HepG2 (cell line): ENCODE data around the gene GPATCH3. TPM values are rescaled to one million over a fixed set of nuclear protein-coding genes. Genes with fewer than 3 reads are reported as not detected.

ENCODE experiments used
- ATAC-seq: fragments of 200-7000 bp; cut with Tn5 transposase; 3 replicates; pipeline ENCODE4 v1.9.1; 2020; ENCODE audit warnings: mild to moderate bottlenecking, moderate library complexity
- BruUV-seq: library from RNA; stranded (reverse); fragments of 400-500 nt; replicated peaks from 2 replicates; lab custom pipeline; 2021; lab: Mats Ljungman, UMichigan
- CTCF ChIA-PET: fragments of 300-600 bp; formaldehyde crosslinking; extraction: SDS; loops from one replicate; lab custom pipeline; 2021; ENCODE audit warnings: low total read pairs, inconsistent platforms, low intra/inter-chr PET ratio; lab: Yijun Ruan, JAX
- POLR2A ChIA-PET: fragments of 350-600 bp; sonication (Branson Sonifier 250); formaldehyde crosslinking; loops from one replicate; lab custom pipeline; 2020; ENCODE audit warnings: antibody characterized with exemption, inconsistent platforms; lab: Yijun Ruan, JAX
- DNase-seq: peaks from one replicate; pipeline ENCODE4 v3.0.0-alpha.2; 2015; ENCODE audit warnings: low spot score
- FAIRE-seq: peaks from 3 replicates; lab custom pipeline; 2011; peaks lifted over from hg19 to GRCh38; lab: Jason Lieb, UNC
- H2AFZ ChIP-seq: one replicate; pipeline ENCODE4 v1.6.1; 2011; ENCODE audit warnings: low read length, inconsistent platforms
- H3K27ac ChIP-seq: fragments of 300-600 bp; 3 replicates; pipeline ENCODE4 v1.8.0; 2011; ENCODE audit warnings: mixed run types, mild to moderate bottlenecking, mixed read lengths, low read length, inconsistent platforms; ENCODE audit not compliant: insufficient read depth; ENCODE audit errors: extremely low read length
- H3K27me3 ChIP-seq, 2 experiments: fragments of 200-600 bp in 1 of 2; 2 replicates in 1 of 2; 3 replicates in 1 of 2; pipeline versions ENCODE4 v1.6.0 to v1.8.0; 2011; ENCODE audit warnings: low read length in 2 of 2, mild to moderate bottlenecking in 2 of 2, moderate library complexity in 2 of 2, inconsistent platforms in 1 of 2; ENCODE audit not compliant: insufficient read depth in 2 of 2, control insufficient read depth in 1 of 2
- H3K36me3 ChIP-seq, 2 experiments: fragments of 200-600 bp in 1 of 2; replicated peaks in 1 of 2; 2 replicates in 1 of 2; 3 replicates in 1 of 2; pipeline versions ENCODE4 v1.5.1 to v1.8.0; 2011; ENCODE audit warnings: low read length in 2 of 2, inconsistent platforms in 1 of 2; ENCODE audit not compliant: insufficient read depth in 2 of 2, control insufficient read depth in 1 of 2
- H3K4me1 ChIP-seq: 2 replicates; pipeline ENCODE4 v1.5.1; 2012; ENCODE audit warnings: low read length, inconsistent platforms; ENCODE audit not compliant: insufficient read depth
- H3K4me2 ChIP-seq: 2 replicates; pipeline ENCODE4 v1.6.0; 2011; ENCODE audit warnings: low read depth, low read length, inconsistent platforms
- H3K4me3 ChIP-seq, 3 experiments: fragments of 200-600 bp in 1 of 3; sonication (generic), shearing (Covaris generic) in 1 of 3; replicated peaks in 1 of 3; 2 replicates each; pipeline ENCODE4 v1.5.1; 2011 to 2016; ENCODE audit warnings: low read length in 3 of 3, inconsistent platforms in 2 of 3, low read depth in 2 of 3, mild to moderate bottlenecking in 2 of 3, control low read depth in 1 of 3, mixed read lengths in 1 of 3; ENCODE audit not compliant: insufficient read depth in 1 of 3
- H3K79me2 ChIP-seq: one replicate; pipeline ENCODE4 v1.6.1; 2011; ENCODE audit warnings: low read length, inconsistent platforms; ENCODE audit not compliant: insufficient read depth
- H3K9ac ChIP-seq: 2 replicates; pipeline ENCODE4 v1.6.0; 2011; ENCODE audit warnings: mild to moderate bottlenecking, low read depth, low read length, inconsistent platforms; ENCODE audit not compliant: insufficient read depth
- H3K9me3 ChIP-seq: 2 replicates; pipeline ENCODE4 v1.5.1; 2012; ENCODE audit warnings: mild to moderate bottlenecking, low read length
- H4K20me1 ChIP-seq: 2 replicates; pipeline ENCODE4 v1.6.0; 2011; ENCODE audit warnings: inconsistent platforms, mild to moderate bottlenecking, low read length, moderate library complexity; ENCODE audit not compliant: insufficient read depth
- BCLAF1 ChIP-seq: fragments of 450-650 bp; IDR thresholded peaks from 2 replicates; pipeline ENCODE4 v1.6.1; 2017; ENCODE audit warnings: mild to moderate bottlenecking
- CHD4 ChIP-seq: fragments of 200-600 bp; sonication (generic); IDR thresholded peaks from 2 replicates; pipeline ENCODE4 v1.7.0; 2017; ENCODE audit warnings: mild to moderate bottlenecking, low read length, borderline replicate concordance
- FOXO1 ChIP-seq: sonication (generic); formaldehyde crosslinking; IDR thresholded peaks from 2 replicates; pipeline ENCODE4 v1.4.0; 2020; ENCODE audit warnings: missing genetic modification reagents
- THAP8 ChIP-seq: sonication (generic); formaldehyde crosslinking; IDR thresholded peaks from 2 replicates; pipeline ENCODE4 v1.5.1; 2020; ENCODE audit warnings: missing genetic modification reagents, mild to moderate bottlenecking, borderline replicate concordance
- USF2 ChIP-seq, 2 experiments: sonication (generic) in 1 of 2; formaldehyde crosslinking in 1 of 2; IDR thresholded peaks; 2 replicates each; pipeline versions ENCODE4 v1.5.1 to v1.6.1; 2011 to 2020; ENCODE audit warnings: borderline replicate concordance in 1 of 2, low read depth in 1 of 2, low read length in 1 of 2, mild to moderate bottlenecking in 1 of 2, missing genetic modification reagents in 1 of 2, moderate library complexity in 1 of 2
- ZBTB3 ChIP-seq: sonication (generic); formaldehyde crosslinking; IDR thresholded peaks from 2 replicates; pipeline ENCODE4 v1.4.0; 2020; ENCODE audit warnings: low read depth, mild to moderate bottlenecking, moderate library complexity, missing genetic modification reagents, borderline replicate concordance
- ZFP91 ChIP-seq: sonication (generic); formaldehyde crosslinking; IDR thresholded peaks from 2 replicates; pipeline ENCODE4 v1.9.0; 2022; ENCODE audit warnings: missing genetic modification reagents, mild to moderate bottlenecking, borderline replicate concordance
- ZNF234 ChIP-seq: sonication (generic); formaldehyde crosslinking; conservative IDR thresholded peaks from 2 replicates; pipeline ENCODE4 v1.5.1; 2020; ENCODE audit warnings: mild to moderate bottlenecking, missing genetic modification reagents
- ZNF510 ChIP-seq: sonication (generic); formaldehyde crosslinking; IDR thresholded peaks from 2 replicates; pipeline ENCODE4 v1.4.0; 2020; ENCODE audit warnings: low read depth, mild to moderate bottlenecking, missing genetic modification reagents
- ZNF598 ChIP-seq: sonication (generic); formaldehyde crosslinking; IDR thresholded peaks from 2 replicates; pipeline ENCODE4 v1.5.1; 2020; ENCODE audit warnings: mild to moderate bottlenecking, missing genetic modification reagents, borderline replicate concordance
- WGBS: methylation state at CpG from one replicate; pipeline ENCODE4 v1.1.6; 2017; ENCODE audit warnings: low lambda C conversion rate; 5-methylcytosine and 5-hydroxymethylcytosine counted together
- in situ Hi-C: cut with HindIII; loops from 2 replicates; pipeline ENCODE4 v1.10.0; 2017; ENCODE audit warnings: low pct_unique_long_range_greater_than_20kb; ENCODE audit not compliant: extremely low pct_ligation_motif_present
- intact Hi-C: fragments of 100-400 bp; cut with micrococcal nuclease; formaldehyde crosslinking; loops from one replicate; pipeline ENCODE4 v1.10.0; 2022; ENCODE audit not compliant: unreplicated experiment
- polyA plus RNA-seq, 8 experiments: library from polyadenylated mRNA; depleted of rRNA in 3 of 8; stranded (reverse) in 7 of 8; unstranded in 1 of 8; fragments of >200 nt; fragmentation: Illumina TruSeq in 4 of 8; extraction: Trizol in 4 of 8; gene quantifications; 2 replicates each; pipeline versions ENCODE4 v1.2.1 to v1.2.3, GENCODE V29; 2011 to 2016; ENCODE audit warnings: low read depth in 4 of 8, missing spikeins in 1 of 8, mixed read lengths in 1 of 8; ENCODE audit not compliant: insufficient read depth in 1 of 8
- total RNA-seq, 5 experiments: library from RNA; depleted of rRNA; stranded (reverse); fragments of >200 nt; fragmentation: Illumina TruSeq; extraction: Trizol; gene quantifications; 2 replicates each; pipeline ENCODE4 v1.2.3, GENCODE V29; 2016; ENCODE audit warnings: low read depth in 1 of 5

The GPATCH3 gene
- total and polyA plus RNA-seq, 2 of the 13 experiments (the other 11 are each of a cell fraction or from before 2014, with no cell fraction given): 8.3 to 11.0 TPM

GRCh38 chr1:26938659-26939025 is 38.4 kb upstream of the GPATCH3 start:
- Histone ChIP-seq H2AFZ (no peak overlapping the region), H4K20me1 (no peaks in the 10 kb centered on the region), H3K79me2 (peaks cover 30% of the 10 kb centered on the region), H3K27ac (peak overlapping the region; percentile 84), H3K9ac (peak overlapping the region; percentile 55), H3K27me3 (no peaks in the 10 kb centered on the region), H3K4me3 (no peak overlapping the region), H3K4me1 (peaks cover 56% of the 10 kb centered on the region), H3K36me3 (peaks cover 23 to 60% of the 10 kb centered on the region in 2 experiments), H3K9me3 (no peaks in the 10 kb centered on the region), H3K4me2 (peak overlapping the region; percentile 53)
- ChIA-PET CTCF (no interaction called here), POLR2A (interaction anchor here (0.7 to 12.9 kb wide), 23 partner anchors 8 to 106 kb away, joined by 3 to 371 read pairs (median 9); partner anchors contain the start of genes GPATCH3, GPN2, KDF1 and NR0B2)
- DNase-seq (no peak), ATAC-seq (peak; percentile 50), FAIRE-seq (peak; percentile 50)
- WGBS: 52% methylated on average over 2 of the region's 2 CpGs
- intact Hi-C loops: loop anchor here (1.0 to 5.0 kb wide), 3 partner anchors 24 to 59 kb away; partner anchors contain the start of gene GPATCH3
- in situ Hi-C loops: no loop called here
- BruUV-seq: no TSS peak
- 0 out of 2 replicates have a peak, but pooled peaks have one; percentile 5 for TF ChIP-seq ZNF510 (CRISPR knock-in tag)
- TF ChIP-seq BCLAF1: no peak
- TF ChIP-seq CHD4: 0 out of 2 replicates have a peak, but pooled peaks have one; percentile 8
- no peak for TF ChIP-seq THAP8
- TF ChIP-seq ZFP91 (CRISPR knock-in tag): 0 out of 2 replicates have a peak, but pooled peaks have one; percentile 24
- TF ChIP-seq ZNF234 (CRISPR knock-in tag): 0 out of 2 replicates have a peak, but pooled peaks have one; percentile 20
- TF ChIP-seq ZBTB3: 0 out of 2 replicates have a peak, but pooled peaks have one; percentile 12
- peak; percentile 17; the same call in 1 of the 2 replicates for TF ChIP-seq ZNF598 (CRISPR knock-in tag)
- TF ChIP-seq USF2 (IDR thresholded peaks at IDR 0.05; ENCODE audit: low read depth, low read length): no peak
- TF ChIP-seq USF2 (CRISPR knock-in tag; IDR thresholded peaks at IDR 0.05; ENCODE audit: borderline replicate concordance): 0 out of 2 replicates have a peak, but pooled peaks have one; percentile 24
- TF ChIP-seq FOXO1 (CRISPR knock-in tag): peak; percentile 13; the same call in 1 of the 2 replicates
